RCC 7860 (cell line): ENCODE measurements around the gene FER.

Source experiments
- DNase-seq: peaks from one replicate; pipeline ENCODE4 v3.0.0-alpha.2; 2015; ENCODE audit warnings: low spot score
- FAIRE-seq: peaks from 2 replicates; lab custom pipeline; 2012; peaks lifted over from hg19 to GRCh38; lab: Jason Lieb, UNC

FER gene

DNA sequence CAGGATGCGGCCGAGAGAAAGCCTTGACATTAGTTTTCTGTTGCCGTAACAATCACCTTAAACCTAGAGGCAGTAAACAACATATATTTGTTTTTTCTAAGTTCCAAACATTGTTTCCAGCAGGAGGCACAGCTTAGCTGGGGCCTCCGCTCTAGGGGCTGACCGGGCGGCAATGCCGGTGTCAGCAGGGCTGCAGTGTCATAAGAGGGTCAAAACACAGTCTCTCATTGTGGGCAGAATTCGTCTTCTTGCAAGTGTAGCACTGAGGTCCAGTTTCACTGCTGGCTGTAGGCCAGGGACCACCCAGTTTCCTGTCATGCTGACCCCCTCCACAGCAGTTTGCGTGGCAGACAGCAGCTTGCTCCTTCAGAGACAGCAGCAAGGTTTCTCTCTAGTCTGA is 475.8 kb downstream of the FER start:
- DNase-seq (no peak), FAIRE-seq (no peak)

DNA sequence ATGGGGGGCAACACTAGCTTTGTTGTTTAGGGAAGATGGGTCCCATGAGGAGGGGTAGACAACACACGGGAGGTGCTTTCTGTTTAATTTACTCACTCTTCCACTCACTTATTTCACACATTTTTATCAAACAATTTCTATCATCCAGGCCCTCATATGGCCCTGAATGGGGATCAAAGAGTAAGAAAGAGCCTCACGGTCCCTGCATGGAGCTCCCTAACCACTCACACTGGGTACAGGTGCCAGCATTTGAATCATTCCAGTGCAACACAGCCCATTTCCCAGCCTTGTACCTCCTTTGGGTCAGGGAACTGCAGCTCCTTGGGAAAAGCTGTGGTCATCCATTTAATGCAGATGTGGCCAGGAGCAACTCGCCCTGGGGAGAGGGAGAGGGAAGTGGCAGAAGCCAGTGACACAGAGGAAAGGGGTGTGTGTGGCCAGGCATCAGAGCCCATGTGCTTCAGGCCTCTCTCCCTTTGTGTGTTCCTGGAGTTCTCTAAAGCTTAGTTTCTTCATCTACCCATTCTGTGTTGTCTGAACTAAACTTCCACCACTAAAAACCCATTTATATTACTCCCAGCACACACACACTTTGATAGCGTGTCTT is 476.7 kb downstream of the FER start:
- DNase-seq (no peak), FAIRE-seq (no peak)

DNA sequence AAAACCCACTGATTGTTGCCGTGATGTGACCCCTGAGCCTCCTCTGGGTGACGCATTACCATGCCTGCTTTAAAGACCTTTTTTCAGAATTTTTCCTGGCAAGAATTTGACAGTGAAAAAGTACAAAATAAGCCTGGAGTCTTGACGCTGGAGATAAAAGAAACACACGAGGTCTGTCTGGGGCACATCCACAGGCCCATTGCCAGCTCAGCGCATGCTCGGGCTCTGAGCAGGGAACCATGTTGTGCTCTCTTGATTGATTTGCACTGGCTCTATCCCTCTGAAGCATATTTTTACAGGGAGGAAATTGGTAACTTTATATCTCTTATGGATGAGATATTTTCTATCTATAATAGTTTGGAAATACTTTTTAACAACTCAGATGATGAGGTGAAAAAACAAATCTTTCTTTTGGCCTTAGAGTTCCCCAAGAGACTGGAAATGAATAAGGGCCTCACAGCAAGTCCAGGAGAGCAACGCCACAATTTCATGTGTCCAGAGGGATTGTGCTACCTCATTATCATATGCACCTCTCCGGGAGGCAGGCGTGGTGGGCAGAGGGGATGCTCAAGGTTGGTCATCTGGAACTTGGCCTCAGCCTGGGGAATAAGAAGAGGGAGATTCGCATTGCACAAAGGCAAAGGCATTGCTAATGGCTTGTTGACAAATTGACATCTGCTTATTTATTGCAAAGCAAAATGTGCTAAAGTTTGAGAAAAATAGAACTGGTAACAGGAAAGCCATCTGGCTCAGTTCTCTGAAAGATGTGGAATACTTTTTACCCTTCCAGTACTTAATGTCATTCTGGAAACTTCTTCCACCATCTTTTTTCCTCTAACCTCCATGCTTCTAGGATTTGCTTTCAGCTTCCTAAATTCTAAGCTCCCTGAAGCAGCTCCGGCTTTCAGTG is 478.3 kb downstream of the FER start:
- no peak for FAIRE-seq
- no peak for DNase-seq

DNA sequence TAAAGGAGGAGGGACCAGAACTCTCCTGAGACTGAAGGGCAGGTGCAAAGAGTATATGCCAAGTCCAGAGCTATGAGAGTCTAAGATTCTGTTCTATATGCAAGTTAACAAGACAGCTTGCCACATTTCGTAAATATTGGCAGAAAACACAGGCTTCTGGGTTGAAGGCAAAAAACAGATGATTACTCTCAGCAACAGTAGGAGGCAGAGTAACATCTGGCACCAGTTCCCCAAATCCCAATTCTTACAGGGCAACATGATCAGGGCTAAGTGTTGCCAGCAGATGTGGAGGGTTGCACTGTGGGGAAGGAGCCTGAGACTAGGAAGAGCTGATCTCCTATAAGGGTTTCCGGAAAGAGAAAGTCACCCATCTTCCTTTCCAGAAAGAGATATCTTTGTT is 482.7 kb downstream of the FER start:
- no peak for FAIRE-seq

DNA sequence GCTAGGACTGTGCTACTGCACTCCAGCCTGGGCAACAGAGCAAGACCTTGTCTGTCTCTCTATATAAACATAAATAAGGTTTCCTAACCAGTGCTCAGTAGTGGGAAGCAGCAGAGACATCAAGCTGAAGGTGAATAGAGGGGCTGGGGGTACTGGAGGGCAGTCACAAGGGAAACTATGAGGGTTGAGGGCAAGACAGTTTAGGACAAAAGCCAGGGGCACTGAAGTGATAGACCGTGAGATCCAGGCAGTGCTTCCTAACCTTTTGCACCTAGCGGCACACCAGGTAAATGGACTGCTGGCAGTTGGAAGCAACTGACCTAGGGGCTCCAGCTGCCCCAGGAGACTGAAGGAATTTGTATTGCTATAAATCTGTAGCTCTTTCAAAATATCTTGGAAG is 483.6 kb downstream of the FER start:
- FAIRE-seq, result no peak
- no peak for DNase-seq

More for the DNA sequence above, 482.7 kb downstream of the FER start:
- DNase-seq, result no peak

DNA sequence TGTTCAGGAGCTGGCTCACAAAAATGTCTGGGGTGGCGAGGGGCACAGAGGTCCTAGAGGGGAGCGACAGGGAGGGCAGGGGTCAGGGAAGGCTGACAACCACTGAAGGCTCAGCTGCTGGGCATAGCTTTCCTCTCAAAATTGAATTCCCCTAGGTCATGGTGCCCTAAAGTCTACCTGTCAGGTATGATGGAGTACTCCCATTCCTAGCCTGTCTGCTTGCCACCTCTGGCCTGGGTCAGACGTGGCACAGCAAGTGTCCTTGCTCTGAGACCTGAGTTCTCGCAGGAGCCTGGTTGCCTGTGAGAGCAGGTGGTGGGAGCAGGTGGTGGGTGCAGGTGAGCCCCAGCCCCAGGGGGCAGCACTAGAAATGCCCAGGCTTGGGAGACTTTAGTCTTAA is 486.7 kb downstream of the FER start:
- no peak for FAIRE-seq
- DNase-seq, result no peak

DNA sequence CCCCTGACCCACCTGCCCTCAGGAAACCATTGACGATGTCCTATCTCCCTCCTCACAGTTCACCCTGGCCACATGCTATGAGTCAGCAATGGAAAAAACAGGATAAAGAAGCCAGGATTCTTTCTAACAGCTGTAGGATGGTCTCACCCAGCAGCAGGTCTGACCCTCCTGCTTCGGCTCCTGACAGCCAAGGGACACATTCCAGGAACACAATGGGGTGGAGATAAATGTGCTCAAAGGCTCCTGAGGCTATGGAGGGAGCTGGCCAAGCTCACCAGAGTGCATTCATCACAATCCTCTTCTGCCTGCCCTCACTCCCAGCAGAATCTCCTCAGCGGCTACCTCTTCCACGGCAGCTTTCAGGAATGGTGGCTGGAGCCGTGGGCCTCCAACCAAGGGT is 491.8 kb downstream of the FER start:
- FAIRE-seq, result no peak
- no peak for DNase-seq

- no peak for FAIRE-seq
- no peak for DNase-seq
Measured at GRCh38 chr5:109242518-109242917, 494.8 kb downstream of the FER start.

- no peak for FAIRE-seq
- DNase-seq, result no peak
Measured at GRCh38 chr5:109246395-109246794, 498.7 kb downstream of the FER start.
